H1 (cell line): ENCODE results near the gene SPDEF. TPM values are rescaled to one million over a fixed set of nuclear protein-coding genes. Genes with fewer than 3 reads are reported as not detected.

Experiments used
- CTCF ChIA-PET: fragments of 300-600 bp; sonication (Branson Sonifier 250); formaldehyde crosslinking; loops from one replicate; lab custom pipeline; 2021; ENCODE audit not compliant: partially characterized antibody; lab: Charles Lee
- POLR2A ChIA-PET: fragments of 300-600 bp; sonication (Branson Sonifier 250); formaldehyde crosslinking; loops from one replicate; lab custom pipeline; 2021; ENCODE audit warnings: inconsistent platforms; ENCODE audit not compliant: partially characterized antibody; lab: Charles Lee
- DNase-seq, 2 experiments: peaks; one replicate each; pipeline versions ENCODE4 v3.0.0 to v3.0.0-alpha.2; 2010 to 2022; ENCODE audit warnings: low spot score in 2 of 2, low read depth in 1 of 2, mixed read lengths in 1 of 2
- FAIRE-seq: peaks from 2 replicates; lab custom pipeline; 2011; peaks lifted over from hg19 to GRCh38; lab: Jason Lieb, UNC
- H2AFZ ChIP-seq: 2 replicates; pipeline ENCODE4 v1.8.1; 2012; ENCODE audit warnings: low read length, inconsistent platforms
- H2AK5ac ChIP-seq: 2 replicates; pipeline ENCODE4 v1.6.1; 2013; ENCODE audit warnings: low read depth, low read length
- H2BK120ac ChIP-seq: replicated peaks from 2 replicates; pipeline ENCODE3; 2013; ENCODE audit warnings: low read depth, low read length, inconsistent platforms
- H2BK12ac ChIP-seq: 2 replicates; pipeline ENCODE4 v1.6.1; 2013; ENCODE audit warnings: low read depth, low read length
- H2BK15ac ChIP-seq: 2 replicates; pipeline ENCODE4 v1.6.1; 2013; ENCODE audit warnings: low read length
- H2BK20ac ChIP-seq: 2 replicates; pipeline ENCODE4 v1.6.1; 2013; ENCODE audit warnings: low read length
- H2BK5ac ChIP-seq: 2 replicates; pipeline ENCODE4 v1.6.1; 2013; ENCODE audit warnings: low read depth, low read length
- H3K14ac ChIP-seq: 2 replicates; pipeline ENCODE4 v1.6.1; 2013; ENCODE audit warnings: inconsistent platforms; ENCODE audit not compliant: insufficient read length
- H3K18ac ChIP-seq: 2 replicates; pipeline ENCODE4 v1.6.1; 2013; ENCODE audit warnings: low read length; ENCODE audit errors: extremely low read depth
- H3K23ac ChIP-seq: 2 replicates; pipeline ENCODE4 v1.6.1; 2013; ENCODE audit warnings: inconsistent platforms; ENCODE audit not compliant: insufficient read length
- H3K23me2 ChIP-seq: 2 replicates; pipeline ENCODE4 v1.6.1; 2013; ENCODE audit warnings: low read depth, low read length
- H3K27ac ChIP-seq: 2 replicates; pipeline ENCODE4 v1.6.1; 2011; ENCODE audit warnings: low read depth, low read length, inconsistent platforms
- H3K27me3 ChIP-seq, 4 experiments: replicated peaks in 1 of 4; 1 replicate in 1 of 4; 2 replicates in 3 of 4; pipeline versions ENCODE4 v1.6.1 to v1.8.1; 2011 to 2013; ENCODE audit warnings: low read length in 3 of 4, mild to moderate bottlenecking in 3 of 4, inconsistent platforms in 2 of 4, mixed read lengths in 2 of 4, moderate library complexity in 1 of 4; ENCODE audit not compliant: control insufficient read depth in 3 of 4, insufficient read depth in 3 of 4; ENCODE audit errors: extremely low read depth in 1 of 4
- H3K36me3 ChIP-seq, 4 experiments: 2 replicates each; pipeline versions ENCODE4 v1.6.1 to v1.8.1; 2011 to 2013; ENCODE audit warnings: mild to moderate bottlenecking in 4 of 4, low read length in 3 of 4, moderate library complexity in 2 of 4, control low read depth in 1 of 4, inconsistent platforms in 1 of 4; ENCODE audit not compliant: insufficient read depth in 4 of 4, control insufficient read depth in 2 of 4
- H3K4ac ChIP-seq: replicated peaks from 2 replicates; pipeline ENCODE3; 2013; ENCODE audit warnings: low read length, low read depth, mixed read lengths, inconsistent platforms; ENCODE audit not compliant: insufficient read length
- H3K4me1 ChIP-seq, 4 experiments: replicated peaks in 1 of 4; 1 replicate in 1 of 4; 2 replicates in 3 of 4; pipeline versions ENCODE4 v1.6.1 to v1.8.1; 2011 to 2013; ENCODE audit warnings: low read length in 3 of 4, inconsistent platforms in 2 of 4, mixed read lengths in 1 of 4; ENCODE audit not compliant: insufficient read depth in 4 of 4, control insufficient read depth in 3 of 4
- H3K4me2 ChIP-seq, 2 experiments: 2 replicates each; pipeline versions ENCODE4 v1.6.1 to v1.8.1; 2011 to 2013; ENCODE audit warnings: low read depth in 2 of 2, low read length in 2 of 2, control low read depth in 1 of 2, inconsistent platforms in 1 of 2, mild to moderate bottlenecking in 1 of 2; ENCODE audit not compliant: insufficient read depth in 1 of 2
- H3K4me3 ChIP-seq, 4 experiments: fragments of 200-600, 300-600 bp in 1 of 4; sonication (generic), shearing (Covaris generic), sonication (Bioruptor Twin) in 1 of 4; 2 replicates each; pipeline versions ENCODE4 v1.5.1 to v1.8.1; 2011 to 2016; ENCODE audit warnings: low read length in 4 of 4, low read depth in 3 of 4, control low read depth in 2 of 4, inconsistent platforms in 2 of 4, mild to moderate bottlenecking in 2 of 4, mixed read lengths in 1 of 4, moderate library complexity in 1 of 4; ENCODE audit not compliant: insufficient read depth in 2 of 4; ENCODE audit errors: extremely low read depth in 1 of 4
- H3K56ac ChIP-seq: replicated peaks from 2 replicates; pipeline ENCODE3; 2013; ENCODE audit warnings: low read depth, mild to moderate bottlenecking, mixed read lengths, low read length, inconsistent platforms; ENCODE audit not compliant: insufficient read length
- H3K79me1 ChIP-seq: 2 replicates; pipeline ENCODE4 v1.6.1; 2013; ENCODE audit warnings: low read depth, low read length, control low read depth
- H3K79me2 ChIP-seq, 2 experiments: 2 replicates each; pipeline versions ENCODE4 v1.6.1 to v1.8.1; 2012 to 2013; ENCODE audit warnings: low read length in 2 of 2, mild to moderate bottlenecking in 2 of 2, inconsistent platforms in 1 of 2; ENCODE audit not compliant: insufficient read depth in 2 of 2, control insufficient read depth in 1 of 2
- H3K9ac ChIP-seq, 4 experiments: replicated peaks in 1 of 4; 1 replicate in 1 of 4; 2 replicates in 3 of 4; pipeline versions ENCODE4 v1.6.1 to v1.8.1; 2011 to 2013; ENCODE audit warnings: low read depth in 3 of 4, low read length in 3 of 4, control low read depth in 2 of 4, mild to moderate bottlenecking in 2 of 4, moderate library complexity in 2 of 4, inconsistent platforms in 1 of 4; ENCODE audit errors: extremely low read depth in 1 of 4
- H3K9me3 ChIP-seq, 2 experiments: 2 replicates each; pipeline versions ENCODE4 v1.6.1 to v1.8.1; 2012 to 2013; ENCODE audit warnings: mild to moderate bottlenecking in 2 of 2, moderate library complexity in 2 of 2, control low read depth in 1 of 2, inconsistent platforms in 1 of 2, low read depth in 1 of 2, low read length in 1 of 2, mixed read lengths in 1 of 2; ENCODE audit not compliant: insufficient read depth in 2 of 2
- H4K20me1 ChIP-seq, 2 experiments: replicated peaks in 1 of 2; 2 replicates each; pipeline versions ENCODE3 to v1.8.1; 2011 to 2013; ENCODE audit warnings: inconsistent platforms in 2 of 2, low read length in 2 of 2, mild to moderate bottlenecking in 1 of 2; ENCODE audit not compliant: insufficient read depth in 2 of 2, control insufficient read depth in 1 of 2
- H4K5ac ChIP-seq: 2 replicates; pipeline ENCODE4 v1.6.1; 2013; ENCODE audit warnings: low read length, low read depth, mixed read lengths, inconsistent platforms; ENCODE audit not compliant: insufficient read length
- H4K8ac ChIP-seq: 2 replicates; pipeline ENCODE4 v1.8.0; 2013; ENCODE audit warnings: mild to moderate bottlenecking, moderate library complexity, low read length, inconsistent platforms; ENCODE audit not compliant: insufficient read depth; ENCODE audit errors: extremely low read depth
- H4K91ac ChIP-seq: replicated peaks from 2 replicates; pipeline ENCODE3; 2013; ENCODE audit warnings: low read length, mixed read lengths, inconsistent platforms; ENCODE audit not compliant: insufficient read length
- ASH2L ChIP-seq: fragments of 200-600, 300-600 bp; sonication (generic); IDR thresholded peaks from one replicate; pipeline ENCODE4 v1.7.1; 2017; ENCODE audit warnings: low read length
- BACH1 ChIP-seq: IDR thresholded peaks from 2 replicates; pipeline ENCODE4 v1.6.1; 2012; ENCODE audit warnings: low read length, improper control_type of control experiment
- FOSL1 ChIP-seq: IDR thresholded peaks from 2 replicates; pipeline ENCODE4 v1.6.1; 2011; ENCODE audit warnings: mild to moderate bottlenecking, low read depth, low read length, moderate library complexity; ENCODE audit not compliant: insufficient read depth
- HDAC2 ChIP-seq, 2 experiments: fragments of 300-600 bp in 1 of 2; sonication (generic) in 1 of 2; IDR thresholded peaks; 2 replicates each; pipeline ENCODE4 v1.6.1; 2011 to 2012; ENCODE audit warnings: low read depth in 2 of 2, low read length in 2 of 2, mild to moderate bottlenecking in 2 of 2, moderate library complexity in 2 of 2, borderline replicate concordance in 1 of 2, inconsistent platforms in 1 of 2
- HDAC6 ChIP-seq: IDR thresholded peaks from one replicate; pipeline ENCODE4 v1.7.1; 2012; ENCODE audit warnings: low read depth, mild to moderate bottlenecking, inconsistent platforms, low read length, moderate library complexity
- JUND ChIP-seq: IDR thresholded peaks from 2 replicates; pipeline ENCODE4 v1.6.1; 2011; ENCODE audit warnings: mild to moderate bottlenecking, improper control_type of control experiment, low read length
- NANOG ChIP-seq: IDR thresholded peaks from 2 replicates; pipeline ENCODE4 v1.6.1; 2011; ENCODE audit warnings: low read length, low read depth, mild to moderate bottlenecking, inconsistent platforms; ENCODE audit not compliant: insufficient read depth, poor library complexity, severe bottlenecking
- SAP30 ChIP-seq: fragments of 300-600 bp; sonication (generic); IDR thresholded peaks from 2 replicates; pipeline ENCODE4 v1.7.1; 2012; ENCODE audit warnings: low read length, moderate library complexity, mild to moderate bottlenecking, inconsistent platforms; ENCODE audit not compliant: insufficient read depth, insufficient replicate concordance
- TAF7 ChIP-seq: optimal IDR thresholded peaks from 2 replicates; pipeline ENCODE3; 2011; ENCODE audit warnings: low read depth, mild to moderate bottlenecking, inconsistent platforms, low read length, moderate library complexity, borderline replicate concordance
- WGBS, 2 experiments: shearing (Covaris generic) in 1 of 2; methylation state at CpG; one replicate each; pipeline versions ENCODE4 v1.1.6 to v1.1.7; 2013 to 2015; ENCODE audit warnings: low lambda C conversion rate in 2 of 2, mixed read lengths in 2 of 2, inconsistent platforms in 1 of 2, low coverage in 1 of 2, missing lambda C conversion rate in 1 of 2; ENCODE audit not compliant: insufficient replicate concordance in 2 of 2, insufficient coverage in 1 of 2, insufficient read length in 1 of 2; ENCODE audit errors: extremely low coverage in 1 of 2, missing lambda C conversion rate in 1 of 2; 5-methylcytosine and 5-hydroxymethylcytosine counted together
- polyA plus RNA-seq, 7 experiments: library from polyadenylated mRNA; depleted of rRNA in 3 of 7; stranded (reverse) in 5 of 7; unstranded in 2 of 7; fragments of >200 nt in 5 of 7; fragments of 200-250 nt in 2 of 7; gene quantifications; 1 replicate in 5 of 7; 2 replicates in 1 of 7; 4 replicates in 1 of 7; pipeline versions ENCODE4 v1.2.1 to v1.2.3, GENCODE V29; 2011 to 2013; ENCODE audit warnings: missing spikeins in 2 of 7, mixed read lengths in 2 of 7
- total RNA-seq: library from RNA; stranded (reverse); fragmentation: NEBNext Ultra II Directional; extraction: Animal tissue kit (Norgen Biotek cat#: 25700); gene quantifications from 2 replicates; pipeline ENCODE4 v1.2.1, GENCODE V29; 2021
- TF ChIP-seq, protein P1 (sequence below): IDR thresholded peaks from 2 replicates; pipeline ENCODE4 v1.6.1; 2011; ENCODE audit warnings: low read depth, mild to moderate bottlenecking, low read length; ENCODE audit not compliant: insufficient read depth

SPDEF gene
- total and polyA plus RNA-seq, 2 of the 8 experiments (the other 6 are each of a cell fraction or from before 2014, with no cell fraction given) = 0.15 to 0.30 TPM

DNA sequence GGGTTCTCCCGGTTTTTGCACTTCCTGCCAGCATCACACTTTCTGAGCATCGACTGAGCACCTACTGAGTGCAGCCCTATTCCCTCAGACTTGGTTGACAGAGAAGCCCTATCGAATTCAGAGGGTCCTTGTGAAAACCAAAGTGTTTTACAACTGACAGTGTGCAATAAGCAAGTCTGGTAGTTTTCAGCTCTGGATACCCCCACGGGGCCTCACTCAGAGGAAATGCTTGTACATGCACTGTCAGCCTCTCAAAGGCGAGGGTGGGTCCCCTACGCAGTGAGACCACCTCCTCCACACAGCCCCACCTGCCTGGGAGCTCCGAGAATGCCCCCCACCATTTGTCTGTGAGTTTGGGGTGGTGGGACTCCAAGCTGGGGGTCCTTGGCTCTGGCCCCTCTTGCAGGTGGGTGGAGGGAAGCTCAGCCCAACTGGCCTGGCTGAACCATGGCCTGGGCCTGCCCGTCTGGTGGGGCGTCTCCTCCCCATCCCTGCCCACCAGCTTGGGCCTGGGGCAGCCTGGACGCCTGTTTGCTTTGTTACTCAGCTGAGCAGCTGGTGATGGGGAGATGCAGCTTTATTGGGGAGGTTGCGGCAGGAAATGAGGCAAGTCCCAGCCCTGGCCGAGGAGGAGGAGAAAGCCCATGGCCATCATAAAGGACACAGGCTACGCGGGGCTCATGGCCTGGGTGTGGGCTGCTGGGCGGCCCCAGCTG lies 1.7 kb downstream of the SPDEF start:
- H3K27ac ChIP-seq = no peak overlapping the region
- H4K8ac ChIP-seq = no peak overlapping the region
- no peaks in the 10 kb centered on the region for H3K27me3 ChIP-seq
- DNase-seq = no peak
- no peaks in the 10 kb centered on the region for H3K79me1 ChIP-seq
- no peak overlapping the region for H2BK120ac ChIP-seq
- H3K36me3 ChIP-seq = no peaks in the 10 kb centered on the region
- peaks cover 0 to 4% (median 0%) of the 10 kb centered on the region in 4 experiments; a peak in 1 of 7 replicates for H3K4me1 ChIP-seq
- no peak overlapping the region for H3K4me3 ChIP-seq
- H2AFZ ChIP-seq = no peak overlapping the region
- 88% methylated on average over 15 of the region's 15 CpGs; no CpG with 5 or more reads in 1 of the 2 experiments for WGBS, 2 experiments
- no peak overlapping the region for H3K4me2 ChIP-seq
- FAIRE-seq = no peak
- 0 out of 2 replicates have a peak overlapping the region, but pooled peaks have one; percentile 17 for H2BK12ac ChIP-seq
- H3K56ac ChIP-seq = no peak overlapping the region
- no peak overlapping the region for H4K5ac ChIP-seq
- no peaks in the 10 kb centered on the region for H3K9me3 ChIP-seq
- H3K23me2 ChIP-seq = no peaks in the 10 kb centered on the region
- CTCF ChIA-PET = interaction anchor here (0.9 to 6.4 kb wide), 11 partner anchors 12 to 94 kb away, joined by 3 to 35 read pairs (median 5); no protein-coding TSS in a partner anchor
- 0 out of 2 replicates have a peak overlapping the region, but pooled peaks have one; percentile 53 for H2AK5ac ChIP-seq
- H2BK5ac ChIP-seq = no peak overlapping the region
- no peak overlapping the region for H3K23ac ChIP-seq
- no peak overlapping the region for H3K4ac ChIP-seq
- no peak overlapping the region; the same call in 1 of the 2 replicates for H3K18ac ChIP-seq
- H3K9ac ChIP-seq = no peak overlapping the region
- POLR2A ChIA-PET = interaction anchor here (0.6 to 1.8 kb wide), 3 partner anchors 17 to 725 kb away, joined by 3 to 4 read pairs (median 3); no protein-coding TSS in a partner anchor
- no peaks in the 10 kb centered on the region for H3K79me2 ChIP-seq
- peaks cover 0 to 1% of the 10 kb centered on the region in 2 experiments for H4K20me1 ChIP-seq
- H2BK15ac ChIP-seq = no peak overlapping the region
- H4K91ac ChIP-seq = no peak overlapping the region
- no peak overlapping the region for H3K14ac ChIP-seq
- H2BK20ac ChIP-seq = no peak overlapping the region
- TF ChIP-seq FOSL1 (no peak), BACH1 (no peak), JUND (no peak), HDAC6 (no peak), ASH2L (no peak), SAP30 (no peak), TAF7 (no peak), HDAC2 (IDR thresholded peaks at IDR 0.05; ENCODE audit: borderline replicate concordance in 1 of 2, low read depth in 2 of 2, low read length in 2 of 2) (no peak), NANOG (no peak)
- TF ChIP-seq, protein P1, sequence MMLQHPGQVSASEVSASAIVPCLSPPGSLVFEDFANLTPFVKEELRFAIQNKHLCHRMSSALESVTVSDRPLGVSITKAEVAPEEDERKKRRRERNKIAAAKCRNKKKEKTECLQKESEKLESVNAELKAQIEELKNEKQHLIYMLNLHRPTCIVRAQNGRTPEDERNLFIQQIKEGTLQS = no peak
